EH (cell line): Measurements from ENCODE around the gene ELOVL5.

Experiments used
- DNase-seq: peaks from one replicate; pipeline ENCODE4 v3.0.0-alpha.2; 2015; ENCODE audit warnings: low read depth

ELOVL5 gene

DNA sequence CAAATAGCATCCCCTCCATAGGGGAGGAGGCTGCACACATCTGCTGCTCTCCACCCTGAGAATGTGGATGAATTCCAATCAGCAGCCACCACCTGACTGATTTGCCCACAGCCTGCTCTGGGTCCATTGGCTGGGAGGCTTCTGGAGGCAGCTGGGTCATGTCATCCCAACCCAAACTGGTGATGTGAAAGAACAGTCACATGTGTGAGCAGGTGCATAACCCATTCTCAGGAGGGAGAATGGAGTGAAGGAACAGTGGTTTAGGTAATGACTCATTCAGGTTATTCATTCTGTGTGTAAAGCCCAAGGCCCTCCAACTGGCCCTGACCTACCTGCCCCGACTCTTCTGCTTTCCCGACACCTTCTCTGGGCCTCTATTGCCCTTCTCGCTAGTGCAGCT, 109.2 kb downstream of the ELOVL5 start:
- no peak for DNase-seq

GRCh38 chr6:53238311-53238710, 110.4 kb downstream of the ELOVL5 start:
- DNase-seq = no peak

DNA sequence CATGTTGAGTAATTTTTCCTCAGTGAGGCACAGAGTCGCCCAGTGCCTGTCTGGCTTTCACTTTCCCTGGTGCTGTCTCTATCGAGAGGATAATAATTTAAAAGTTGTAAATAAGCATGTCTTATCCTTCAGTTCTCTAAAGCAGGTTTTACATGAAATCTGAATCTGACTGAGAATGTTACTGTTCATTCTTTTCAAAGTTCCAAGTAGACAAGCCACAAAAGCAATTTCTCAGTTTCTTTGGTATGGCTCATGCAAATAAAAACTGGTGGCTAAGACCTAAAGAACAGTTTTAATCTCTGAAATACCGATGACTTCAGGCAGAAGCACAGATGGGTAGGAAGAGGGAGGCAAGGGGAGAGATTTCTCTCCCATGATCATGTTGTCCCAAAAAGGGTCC, 112.5 kb downstream of the ELOVL5 start:
- DNase-seq = no peak

GRCh38 chr6:53235508-53235907, 113.2 kb downstream of the ELOVL5 start:
- DNase-seq = no peak

DNA sequence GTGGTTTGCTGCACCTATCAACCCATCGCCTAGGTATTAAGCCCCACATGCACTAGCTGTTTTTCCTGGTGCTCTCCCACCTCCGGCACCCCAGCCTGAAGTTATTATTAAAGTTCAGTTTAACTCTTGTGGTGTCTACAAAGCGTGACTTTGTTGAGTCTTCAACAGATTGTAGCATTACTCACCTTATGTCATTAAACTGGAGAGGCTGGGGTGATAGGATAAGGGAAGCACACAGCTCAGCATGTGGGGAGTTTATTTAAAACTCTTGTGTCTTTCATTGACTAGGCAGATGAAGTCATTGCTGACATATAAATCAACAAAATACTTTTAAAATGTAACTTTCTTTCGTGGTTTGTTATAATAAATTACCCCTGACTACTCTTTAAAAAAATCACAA, 115.4 kb downstream of the ELOVL5 start:
- peak; percentile 51 for DNase-seq

GRCh38 chr6:53230775-53231467, 117.8 kb downstream of the ELOVL5 start:
- DNase-seq = no peak

DNA sequence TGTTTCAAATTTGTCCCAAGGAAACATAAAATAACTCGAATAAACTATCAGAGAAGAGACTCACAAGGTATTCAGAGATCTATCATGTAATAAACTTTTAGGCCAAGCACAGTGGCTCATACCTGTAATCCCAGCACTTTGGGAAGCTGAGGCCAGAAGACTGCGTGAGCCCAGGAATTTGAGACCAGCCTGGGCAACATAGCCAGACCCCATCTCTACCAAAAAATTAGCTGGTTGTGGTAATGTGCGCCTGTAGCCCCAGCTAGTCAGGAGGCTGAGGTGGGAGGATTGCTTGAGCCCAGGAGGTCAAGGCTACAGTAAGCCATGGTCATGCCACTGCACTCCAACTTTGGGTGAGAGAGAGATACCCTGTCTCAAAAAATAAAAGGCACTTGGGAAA, 120.9 kb downstream of the ELOVL5 start:
- DNase-seq = no peak

GRCh38 chr6:53220605-53221004, 128.1 kb downstream of the ELOVL5 start:
- DNase-seq = no peak
